Measurements from ENCODE around the gene MUCL1.
"Not testable (repeated sequence)": the region's sequence is repeated elsewhere in the genome, so short reads cannot be mapped to it uniquely, and the experiment has no call there.

The MUCL1 gene

DNA sequence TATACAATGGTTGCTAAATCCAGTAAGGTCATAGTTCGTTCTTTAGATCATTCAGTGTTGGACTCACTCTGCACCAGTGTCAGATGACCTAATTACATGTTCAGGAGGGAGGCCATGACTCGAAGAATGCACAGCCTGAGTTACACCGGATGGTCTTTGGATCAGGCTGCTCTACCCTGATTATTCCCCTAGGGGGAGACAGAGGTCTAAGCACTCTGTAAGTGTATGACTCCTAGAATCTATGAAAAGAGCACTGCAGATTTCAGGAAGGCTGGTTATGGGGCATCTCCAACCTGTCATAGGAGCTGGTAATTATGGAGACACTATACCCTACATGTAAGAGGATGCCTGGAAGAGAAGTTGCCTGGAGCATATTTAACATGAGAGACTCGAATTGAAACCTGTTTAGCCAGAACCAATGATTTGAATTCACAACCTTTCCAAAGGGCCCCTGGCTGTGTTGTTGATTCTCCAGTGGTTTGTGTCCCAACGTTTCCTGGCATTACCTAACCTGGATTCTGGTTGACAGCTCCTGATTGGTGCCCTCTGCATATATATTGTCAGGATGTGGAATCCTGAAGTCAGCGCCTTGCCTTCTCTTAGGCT, at the start of gene MUCL1:
MUCL1 (plus strand) TSS at position 584 of the 606 bp plus-strand sequence. CDS start 67 bp downstream, outside the sequence.
- DNase-seq (ENCODE audit: low read depth, low spot score) = peak; percentile 24

GRCh38 chr12:54821676-54822075, 32.6 kb upstream of the MUCL1 start:
- no peak for DNase-seq (ENCODE audit: low read depth, low spot score)

DNA sequence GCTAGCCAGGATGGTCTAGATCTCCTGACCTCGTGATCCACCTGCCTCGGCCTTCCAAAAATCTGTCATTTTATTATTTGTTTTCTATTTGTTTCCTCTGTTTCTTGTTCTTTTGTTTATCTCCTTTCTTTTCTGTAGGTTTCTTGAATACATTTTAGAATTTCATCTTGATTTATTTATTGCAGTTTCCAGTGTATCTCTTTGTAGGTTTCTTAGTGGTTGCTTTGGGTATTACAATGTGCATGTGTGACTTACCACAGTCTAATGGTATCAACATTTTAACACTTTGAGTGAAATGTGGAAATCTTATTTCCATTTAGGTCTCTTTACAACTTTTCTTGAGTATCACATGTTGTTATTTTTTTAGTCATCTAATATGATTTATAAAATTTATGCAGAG, 29.9 kb upstream of the MUCL1 start:
- DNase-seq (ENCODE audit: low read depth, low spot score) = no peak

DNA sequence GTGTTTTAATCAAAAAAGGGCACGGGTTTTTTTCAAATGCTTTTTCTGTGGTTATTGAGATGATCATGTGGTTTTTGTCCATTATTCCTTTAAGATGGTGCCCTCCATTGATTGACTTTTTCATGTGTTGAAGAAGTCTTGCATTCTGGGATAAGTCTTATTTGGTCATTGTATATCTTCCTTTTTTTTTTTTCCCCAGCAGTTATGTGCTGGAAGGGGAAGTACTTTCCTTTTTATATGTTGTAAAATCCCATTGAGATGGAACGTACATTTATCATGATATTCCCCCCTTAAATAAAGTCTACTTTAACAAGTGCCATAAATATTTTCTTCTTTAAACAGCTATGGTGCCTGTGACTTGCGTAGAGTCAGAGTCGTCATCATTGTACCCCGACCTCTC, 24.8 kb upstream of the MUCL1 start:
- DNase-seq (ENCODE audit: low read depth, low spot score) = no peak

DNA sequence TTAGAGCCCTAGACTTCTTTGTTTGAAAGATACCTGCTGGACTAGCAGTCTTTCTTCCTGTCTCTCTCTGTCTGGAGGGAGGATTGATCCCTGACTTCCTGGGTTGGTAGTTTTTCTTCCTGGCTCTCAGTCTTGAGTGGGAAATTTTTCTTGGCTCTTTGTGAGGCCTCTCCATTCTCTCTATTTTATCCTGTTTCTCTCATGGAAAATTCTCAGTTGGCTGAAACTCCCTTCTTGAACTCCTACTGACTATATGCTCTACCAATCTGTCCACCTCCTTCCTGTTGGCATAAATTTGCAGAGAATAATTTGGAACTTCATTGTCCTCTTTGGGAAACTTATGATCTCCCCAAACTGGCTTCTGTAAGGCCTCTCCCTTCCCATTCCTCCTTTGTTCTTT, 24.1 kb upstream of the MUCL1 start:
- no peak for DNase-seq (ENCODE audit: low read depth, low spot score)

DNA sequence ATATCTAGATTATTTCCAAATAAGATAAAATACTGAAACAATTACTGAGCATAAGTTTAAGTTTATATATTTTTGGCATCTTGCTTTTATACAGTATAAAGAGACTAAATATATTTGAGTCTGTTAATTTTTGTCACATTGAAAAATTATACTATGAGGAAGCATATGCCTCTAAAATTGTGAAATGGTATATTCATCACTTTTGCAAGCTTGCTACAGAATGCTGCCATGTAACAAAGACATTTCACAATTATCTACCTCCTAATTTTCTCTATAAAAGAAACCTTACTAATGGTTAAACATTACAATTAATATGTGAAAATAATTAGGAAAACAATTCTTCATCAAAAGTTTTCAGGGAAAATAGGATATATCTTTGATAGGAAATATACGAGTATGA, 22.7 kb upstream of the MUCL1 start:
- no peak for DNase-seq (ENCODE audit: low read depth, low spot score)

- no peak for DNase-seq (ENCODE audit: low read depth, low spot score)
Measured at GRCh38 chr12:54840244-54840865, 14.0 kb upstream of the MUCL1 start.

GRCh38 chr12:54857406-54857805, 3.1 kb downstream of the MUCL1 start:
- no peak for DNase-seq (ENCODE audit: low read depth, low spot score)

DNA sequence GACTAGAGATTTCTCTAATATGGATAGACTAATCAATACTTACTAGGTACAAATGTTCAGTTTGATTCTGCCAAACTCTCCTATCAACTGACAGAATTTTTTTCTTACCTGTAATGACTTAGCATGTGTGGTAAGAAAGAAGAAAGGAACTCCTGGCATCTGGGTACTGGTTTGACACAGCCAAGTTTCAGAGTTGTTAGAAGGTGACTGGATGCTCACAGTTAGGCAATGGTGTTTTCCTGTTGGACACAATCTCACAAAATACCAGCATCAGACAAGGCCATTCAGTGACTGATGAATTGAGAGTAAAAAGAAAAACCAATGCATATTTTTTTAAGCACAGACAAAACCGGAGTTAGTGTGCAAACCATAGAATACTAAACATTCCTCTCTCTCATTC, 4.2 kb downstream of the MUCL1 start:
- DNase-seq (ENCODE audit: low read depth, low spot score) = no peak

GRCh38 chr12:54859502-54859901, 5.2 kb downstream of the MUCL1 start:
- DNase-seq (ENCODE audit: low read depth, low spot score) = no peak

GRCh38 chr12:54861927-54862326, 7.6 kb downstream of the MUCL1 start:
- no peak for DNase-seq (ENCODE audit: low read depth, low spot score)

- no peak for DNase-seq (ENCODE audit: low read depth, low spot score)
Measured at GRCh38 chr12:54863948-54864618, 9.8 kb downstream of the MUCL1 start.

- no peak for DNase-seq (ENCODE audit: low read depth, low spot score)
Measured at GRCh38 chr12:54865683-54866324, 11.5 kb downstream of the MUCL1 start.

GRCh38 chr12:54868690-54869089, 14.4 kb downstream of the MUCL1 start:
- DNase-seq (ENCODE audit: low read depth, low spot score) = no peak

GRCh38 chr12:54870048-54870447, 15.7 kb downstream of the MUCL1 start:
- DNase-seq (ENCODE audit: low read depth, low spot score) = no peak

- no peak for DNase-seq (ENCODE audit: low read depth, low spot score)
Measured at GRCh38 chr12:54870617-54871016, 16.3 kb downstream of the MUCL1 start.

GRCh38 chr12:54879150-54879549, 24.8 kb downstream of the MUCL1 start:
- no peak for DNase-seq (ENCODE audit: low read depth, low spot score)

DNA sequence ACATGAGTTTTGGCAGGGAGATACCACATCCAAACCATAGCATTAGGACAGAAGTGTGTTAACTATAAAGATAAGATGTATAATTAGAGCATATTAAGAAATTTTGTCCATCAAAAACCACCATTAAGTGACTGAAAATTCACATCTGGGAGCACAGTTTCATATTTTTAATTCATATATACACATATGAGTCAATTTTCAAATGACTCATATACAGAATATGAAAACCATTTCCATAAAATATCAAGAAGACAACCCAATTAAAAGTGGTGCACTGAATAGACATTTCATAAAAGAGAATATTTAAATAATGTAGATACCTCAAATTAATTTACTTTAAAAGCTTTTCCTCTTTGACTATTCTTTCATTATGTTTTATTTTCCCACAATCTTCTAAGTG, 25.3 kb downstream of the MUCL1 start:
- DNase-seq (ENCODE audit: low read depth, low spot score) = no peak

GRCh38 chr12:54882079-54882478, 27.8 kb downstream of the MUCL1 start:
- no peak for DNase-seq (ENCODE audit: low read depth, low spot score)

- not testable (repeated sequence) for DNase-seq (ENCODE audit: low read depth, low spot score)
Measured at GRCh38 chr12:54882597-54882996, 28.3 kb downstream of the MUCL1 start.

- not testable (repeated sequence) for DNase-seq (ENCODE audit: low read depth, low spot score)
Measured at GRCh38 chr12:54888428-54888827, 34.1 kb downstream of the MUCL1 start.

GRCh38 chr12:54890339-54890738, 36.0 kb downstream of the MUCL1 start:
- no peak for DNase-seq (ENCODE audit: low read depth, low spot score)
